Subcutaneous abdominal adipose tissue (tissue), 5 donors: Measurements from ENCODE around the gene JMJD1C.

Experiments
- H3K27ac ChIP-seq: one replicate; pipeline ENCODE4 v1.7.0; 2013; ENCODE audit warnings: low read depth, mild to moderate bottlenecking, inconsistent platforms, low read length, moderate library complexity
- H3K27me3 ChIP-seq, 5 donors: one replicate each; pipeline ENCODE4 v1.7.0; 2013; ENCODE audit warnings: low read length in 5 of 5, inconsistent platforms in 1 of 5; ENCODE audit not compliant: control insufficient read depth in 5 of 5, insufficient read depth in 4 of 5
- H3K36me3 ChIP-seq, 5 donors: one replicate each; pipeline ENCODE4 v1.7.0; 2013; ENCODE audit warnings: low read length in 5 of 5; ENCODE audit not compliant: control insufficient read depth in 5 of 5, insufficient read depth in 5 of 5
- H3K4me1 ChIP-seq, 5 donors: one replicate each; pipeline ENCODE4 v1.7.0; 2013; ENCODE audit warnings: low read length in 5 of 5, mild to moderate bottlenecking in 3 of 5, moderate library complexity in 1 of 5; ENCODE audit not compliant: control insufficient read depth in 5 of 5, insufficient read depth in 5 of 5
- H3K4me3 ChIP-seq, 5 donors: one replicate each; pipeline ENCODE4 v1.7.0; 2013; ENCODE audit warnings: low read length in 5 of 5, low read depth in 1 of 5
- H3K9ac ChIP-seq, 5 donors: one replicate each; pipeline ENCODE4 v1.7.0; 2013; ENCODE audit warnings: low read length in 5 of 5, mild to moderate bottlenecking in 4 of 5, moderate library complexity in 3 of 5
- H3K9me3 ChIP-seq, 5 donors: one replicate each; pipeline ENCODE4 v1.7.0; 2013; ENCODE audit warnings: low read length in 5 of 5; ENCODE audit not compliant: control insufficient read depth in 5 of 5
- donor health status: healthy.
- donor health status: healthy.
- donor health status: healthy.
- donor health status: healthy.
- donor health status: healthy.

Gene JMJD1C

GRCh38 chr10:63464402-63465292, 1.1 kb downstream of the JMJD1C start:
- H3K4me3 ChIP-seq, result peak overlapping the region; percentile 71 to 100 (median 96)
- no peaks in the 10 kb centered on the region for H3K27me3 ChIP-seq
- H3K36me3 ChIP-seq, result no peaks in the 10 kb centered on the region
- H3K27ac ChIP-seq, result peak overlapping the region; percentile 93
- peaks cover 0 to 29% (median 17%) of the 10 kb centered on the region in 5 donors for H3K4me1 ChIP-seq
- no peaks in the 10 kb centered on the region for H3K9me3 ChIP-seq
- peak overlapping the region in 4 of 5 donors; percentile 64 to 95 (median 92) for H3K9ac ChIP-seq

- Histone ChIP-seq H3K4me1 (peaks cover 0 to 24% (median 17%) of the 10 kb centered on the region in 5 donors), H3K36me3 (no peaks in the 10 kb centered on the region), H3K4me3 (no peak overlapping the region), H3K27ac (no peak overlapping the region), H3K9ac (no peak overlapping the region), H3K27me3 (no peaks in the 10 kb centered on the region), H3K9me3 (no peaks in the 10 kb centered on the region)
These were observed 3.3 kb downstream of the JMJD1C start for GRCh38 chr10:63462442-63462841.

GRCh38 chr10:63458177-63458576, 7.6 kb downstream of the JMJD1C start:
- H3K9me3 ChIP-seq, result no peaks in the 10 kb centered on the region
- H3K4me1 ChIP-seq, result peaks cover 0 to 12% (median 0%) of the 10 kb centered on the region in 5 donors
- H3K27me3 ChIP-seq, result no peaks in the 10 kb centered on the region
- H3K27ac ChIP-seq, result no peak overlapping the region
- H3K4me3 ChIP-seq, result no peak overlapping the region
- no peaks in the 10 kb centered on the region for H3K36me3 ChIP-seq
- no peak overlapping the region for H3K9ac ChIP-seq

- Histone ChIP-seq H3K9ac (no peak overlapping the region), H3K9me3 (no peaks in the 10 kb centered on the region), H3K27me3 (no peaks in the 10 kb centered on the region), H3K4me1 (peaks cover 0 to 12% (median 0%) of the 10 kb centered on the region in 5 donors), H3K27ac (no peak overlapping the region), H3K36me3 (no peaks in the 10 kb centered on the region), H3K4me3 (no peak overlapping the region)
These were observed 8.2 kb downstream of the JMJD1C start for GRCh38 chr10:63457594-63457993.

GRCh38 chr10:63456437-63457210, 9.2 kb downstream of the JMJD1C start:
- H3K27me3 ChIP-seq, result no peaks in the 10 kb centered on the region
- H3K9me3 ChIP-seq, result no peaks in the 10 kb centered on the region

GRCh38 chr10:63455507-63455906, 10.3 kb downstream of the JMJD1C start:
- Histone ChIP-seq H3K9ac (no peak overlapping the region), H3K9me3 (no peaks in the 10 kb centered on the region), H3K4me1 (peaks cover 0 to 12% (median 0%) of the 10 kb centered on the region in 5 donors), H3K27me3 (no peaks in the 10 kb centered on the region), H3K4me3 (no peak overlapping the region), H3K36me3 (no peaks in the 10 kb centered on the region), H3K27ac (no peak overlapping the region)

More at GRCh38 chr10:63456437-63457210, 9.2 kb downstream of the JMJD1C start:
- H3K36me3 ChIP-seq, result no peaks in the 10 kb centered on the region
- H3K4me1 ChIP-seq, result peaks cover 0 to 12% (median 0%) of the 10 kb centered on the region in 5 donors
- no peak overlapping the region for H3K27ac ChIP-seq
- no peak overlapping the region for H3K4me3 ChIP-seq
- H3K9ac ChIP-seq, result no peak overlapping the region

- no peak overlapping the region for H3K9ac ChIP-seq
These were observed 11.1 kb downstream of the JMJD1C start for GRCh38 chr10:63454631-63455030.

GRCh38 chr10:63452524-63452923, 13.3 kb downstream of the JMJD1C start:
- no peaks in the 10 kb centered on the region for H3K9me3 ChIP-seq
- peaks cover 0 to 10% (median 0%) of the 10 kb centered on the region in 5 donors for H3K4me1 ChIP-seq
- H3K27me3 ChIP-seq, result no peaks in the 10 kb centered on the region
- no peak overlapping the region for H3K27ac ChIP-seq
- H3K36me3 ChIP-seq, result no peaks in the 10 kb centered on the region
- no peak overlapping the region for H3K4me3 ChIP-seq
- no peak overlapping the region for H3K9ac ChIP-seq

More at GRCh38 chr10:63454631-63455030, 11.1 kb downstream of the JMJD1C start:
- no peak overlapping the region for H3K4me3 ChIP-seq
- no peak overlapping the region for H3K27ac ChIP-seq
- no peaks in the 10 kb centered on the region for H3K36me3 ChIP-seq
- H3K4me1 ChIP-seq, result peaks cover 0 to 12% (median 0%) of the 10 kb centered on the region in 5 donors
- no peaks in the 10 kb centered on the region for H3K9me3 ChIP-seq
- no peaks in the 10 kb centered on the region for H3K27me3 ChIP-seq

- Histone ChIP-seq H3K27me3 (no peaks in the 10 kb centered on the region), H3K36me3 (no peaks in the 10 kb centered on the region), H3K4me1 (peaks cover 0 to 2% (median 0%) of the 10 kb centered on the region in 5 donors), H3K27ac (no peak overlapping the region), H3K9me3 (no peaks in the 10 kb centered on the region), H3K9ac (no peak overlapping the region), H3K4me3 (no peak overlapping the region)
These were observed 18.9 kb downstream of the JMJD1C start for GRCh38 chr10:63446716-63447440.
